Chondrocyte (in vitro differentiated cells): ENCODE results near the gene ETV4. TPM values are rescaled to one million over a fixed set of nuclear protein-coding genes. Genes with fewer than 3 reads are reported as not detected.

ENCODE experiments used
- DNase-seq: peaks from one replicate; pipeline ENCODE4 v3.0.0; 2021; ENCODE audit warnings: mixed read lengths, low spot score
- H3K27ac Mint-ChIP-seq: one replicate; pipeline ENCODE4 v1.8.0; 2021; ENCODE audit warnings: mild to moderate bottlenecking, moderate library complexity, mixed read lengths; ENCODE audit not compliant: unreplicated experiment
- H3K27me3 Mint-ChIP-seq: 2 replicates; pipeline ENCODE4 v1.8.0; 2021; ENCODE audit warnings: low read depth, mixed read lengths
- H3K36me3 Mint-ChIP-seq: 2 replicates; pipeline ENCODE4 v1.8.0; 2021; ENCODE audit warnings: low read depth, mixed read lengths
- H3K4me1 Mint-ChIP-seq: 2 replicates; pipeline ENCODE4 v1.8.0; 2021; ENCODE audit warnings: low read depth, mild to moderate bottlenecking, mixed read lengths
- H3K4me3 Mint-ChIP-seq: one replicate; pipeline ENCODE4 v1.8.0; 2021; ENCODE audit warnings: mild to moderate bottlenecking, moderate library complexity, mixed read lengths; ENCODE audit not compliant: unreplicated experiment
- H3K9me3 Mint-ChIP-seq: 2 replicates; pipeline ENCODE4 v1.8.0; 2021; ENCODE audit warnings: low read depth, mixed read lengths
- total RNA-seq: library from RNA; stranded (reverse); gene quantifications from 3 replicates; pipeline ENCODE4 v1.2.1, GENCODE V29; 2021
- TF ChIP-seq, protein P1 (sequence below): fragments of 200-600 bp; sonication (generic); IDR thresholded peaks from 2 replicates; pipeline ENCODE4 v1.5.0; 2021; ENCODE audit warnings: antibody characterized with exemption, mild to moderate bottlenecking, moderate library complexity

The ETV4 gene
- total RNA-seq, 1 donor from 2014 or later, result 1.1 TPM

DNA sequence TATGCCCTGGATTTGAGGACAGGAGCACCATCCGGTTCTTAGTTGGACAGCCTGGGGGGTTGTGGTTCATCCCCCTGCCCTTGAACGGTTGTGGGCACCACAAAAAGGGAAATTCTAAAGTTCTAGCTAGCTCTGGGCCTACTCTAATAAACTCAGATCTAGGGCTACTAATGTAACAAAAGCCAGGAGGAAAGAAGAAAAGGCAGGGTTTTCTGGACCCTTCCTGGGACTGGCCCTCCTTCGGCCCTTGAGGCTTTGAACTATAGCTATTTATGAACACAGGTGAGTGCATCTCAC lies 15.1 kb downstream of the ETV4 start:
- no peak for DNase-seq
- H3K4me1 Mint-ChIP-seq, result peaks cover 38% of the 10 kb centered on the region
- no peak overlapping the region for H3K4me3 Mint-ChIP-seq
- H3K27ac Mint-ChIP-seq, result peak overlapping the region; percentile 93
- no peaks in the 10 kb centered on the region for H3K27me3 Mint-ChIP-seq
- no peaks in the 10 kb centered on the region for H3K9me3 Mint-ChIP-seq
- peaks cover 4% of the 10 kb centered on the region for H3K36me3 Mint-ChIP-seq
- TF ChIP-seq, protein P1, sequence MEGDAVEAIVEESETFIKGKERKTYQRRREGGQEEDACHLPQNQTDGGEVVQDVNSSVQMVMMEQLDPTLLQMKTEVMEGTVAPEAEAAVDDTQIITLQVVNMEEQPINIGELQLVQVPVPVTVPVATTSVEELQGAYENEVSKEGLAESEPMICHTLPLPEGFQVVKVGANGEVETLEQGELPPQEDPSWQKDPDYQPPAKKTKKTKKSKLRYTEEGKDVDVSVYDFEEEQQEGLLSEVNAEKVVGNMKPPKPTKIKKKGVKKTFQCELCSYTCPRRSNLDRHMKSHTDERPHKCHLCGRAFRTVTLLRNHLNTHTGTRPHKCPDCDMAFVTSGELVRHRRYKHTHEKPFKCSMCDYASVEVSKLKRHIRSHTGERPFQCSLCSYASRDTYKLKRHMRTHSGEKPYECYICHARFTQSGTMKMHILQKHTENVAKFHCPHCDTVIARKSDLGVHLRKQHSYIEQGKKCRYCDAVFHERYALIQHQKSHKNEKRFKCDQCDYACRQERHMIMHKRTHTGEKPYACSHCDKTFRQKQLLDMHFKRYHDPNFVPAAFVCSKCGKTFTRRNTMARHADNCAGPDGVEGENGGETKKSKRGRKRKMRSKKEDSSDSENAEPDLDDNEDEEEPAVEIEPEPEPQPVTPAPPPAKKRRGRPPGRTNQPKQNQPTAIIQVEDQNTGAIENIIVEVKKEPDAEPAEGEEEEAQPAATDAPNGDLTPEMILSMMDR, result no peak

DNA sequence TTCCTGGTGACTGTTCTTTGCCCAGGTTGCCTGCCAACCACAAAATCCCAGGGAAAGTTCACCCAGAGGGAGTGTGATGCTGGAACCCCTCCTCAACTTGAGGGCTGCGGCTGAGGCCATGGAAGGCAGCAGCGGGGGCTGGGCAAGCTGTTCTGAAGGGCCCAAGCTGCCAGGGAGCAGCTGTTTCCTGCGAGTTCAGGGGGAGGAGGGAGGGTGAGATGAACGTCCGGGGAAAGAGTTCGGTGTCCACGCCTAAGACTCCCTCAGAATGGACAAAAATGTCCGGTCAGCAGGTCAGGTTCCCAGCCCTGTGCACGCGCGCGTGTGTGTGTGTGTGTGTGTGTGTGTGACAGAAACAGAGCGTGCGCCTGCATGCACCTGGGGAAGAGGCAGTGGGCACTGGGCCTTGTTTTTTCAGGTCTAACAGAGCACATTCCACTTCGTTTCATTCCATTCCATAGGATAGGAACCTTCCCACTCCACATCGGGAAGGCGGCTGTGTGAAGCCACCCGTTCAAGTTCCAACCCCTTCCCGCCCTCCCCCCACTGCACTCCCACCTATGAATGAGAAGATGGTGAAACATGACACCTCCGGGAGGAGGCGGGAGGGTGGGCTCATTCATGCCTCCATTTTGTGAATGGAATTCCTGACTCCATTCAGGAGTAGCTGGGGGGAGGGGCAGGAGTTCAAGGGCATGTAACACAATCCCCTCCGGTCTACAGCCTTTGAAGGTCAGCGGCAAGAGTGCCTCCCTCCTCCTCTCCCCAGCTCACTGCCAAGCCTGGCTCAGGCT lies 15.7 kb downstream of the ETV4 start:
- DNase-seq, result peak; percentile 75
- Mint-ChIP-seq H3K27me3 (no peaks in the 10 kb centered on the region), H3K9me3 (no peaks in the 10 kb centered on the region), H3K36me3 (peaks cover 4% of the 10 kb centered on the region), H3K27ac (peak overlapping the region; percentile 93), H3K4me1 (peaks cover 39% of the 10 kb centered on the region), H3K4me3 (peak overlapping the region; percentile 58)
- TF ChIP-seq, protein P1, result no peak

DNA sequence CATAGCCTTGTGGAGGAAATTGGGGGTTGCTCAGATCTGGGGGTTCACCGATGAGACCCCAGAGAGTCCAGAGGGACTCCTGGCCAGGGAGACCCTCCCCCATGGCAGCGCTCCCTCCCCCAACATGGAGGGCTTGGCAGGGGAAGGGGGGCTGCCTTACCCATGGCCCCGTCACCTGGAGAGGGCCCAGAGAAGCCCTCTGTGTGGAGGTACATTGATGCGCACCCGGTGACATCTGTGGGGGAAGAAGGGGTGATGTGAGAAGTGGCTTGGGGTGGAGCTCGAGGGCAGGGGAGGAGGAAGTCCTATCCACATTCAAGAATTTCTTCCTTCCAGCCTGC lies 16.2 kb downstream of the ETV4 start:
- peaks cover 4% of the 10 kb centered on the region for H3K36me3 Mint-ChIP-seq
- peak overlapping the region; percentile 93 for H3K27ac Mint-ChIP-seq
- peaks cover 45% of the 10 kb centered on the region for H3K4me1 Mint-ChIP-seq
- H3K27me3 Mint-ChIP-seq, result no peaks in the 10 kb centered on the region
- peak; percentile 48 for DNase-seq
- TF ChIP-seq, protein P1, result no peak
- H3K4me3 Mint-ChIP-seq, result peak overlapping the region; percentile 58
- no peaks in the 10 kb centered on the region for H3K9me3 Mint-ChIP-seq

DNA sequence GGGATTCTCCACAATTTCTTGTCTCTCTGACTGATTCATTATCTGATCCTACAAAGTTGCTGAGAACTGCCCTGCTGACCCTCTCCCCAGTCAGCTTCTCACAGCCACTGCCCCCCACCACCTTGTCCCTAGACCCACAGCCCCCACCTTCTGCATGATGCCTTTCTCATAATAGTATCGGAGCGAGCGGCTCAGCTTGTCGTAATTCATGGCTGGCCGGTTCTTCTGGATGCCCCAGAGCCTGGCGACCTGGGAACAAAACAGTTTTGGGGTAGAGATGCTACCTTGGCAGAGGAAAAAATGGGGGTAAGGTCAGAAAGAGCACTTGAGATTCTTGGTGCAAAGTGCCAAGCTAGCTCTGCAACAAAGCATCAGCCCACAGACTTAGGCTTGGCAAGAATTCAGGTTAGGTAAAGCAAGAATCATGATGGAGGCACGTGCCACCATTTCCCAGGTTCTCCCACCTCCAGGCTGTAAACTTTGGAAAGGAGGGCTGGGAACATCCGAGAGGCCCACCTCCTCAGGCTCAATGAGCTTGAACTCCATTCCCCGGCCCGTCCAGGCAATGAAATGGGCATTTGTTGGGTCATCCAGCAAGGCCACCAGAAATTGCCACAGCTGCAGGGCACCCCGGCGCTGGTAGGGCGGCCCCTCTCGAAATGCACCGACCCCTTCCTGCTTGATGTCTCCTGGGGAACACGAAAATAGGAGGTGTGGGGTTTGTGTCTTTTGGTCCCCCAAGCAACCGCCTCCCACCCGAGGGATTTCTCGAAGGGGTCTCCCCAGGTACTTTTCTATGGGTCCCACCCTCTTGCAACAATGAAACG lies 16.9 kb downstream of the ETV4 start:
- Mint-ChIP-seq H3K36me3 (peaks cover 7% of the 10 kb centered on the region), H3K9me3 (no peaks in the 10 kb centered on the region), H3K27me3 (no peaks in the 10 kb centered on the region), H3K4me3 (no peak overlapping the region), H3K4me1 (peaks cover 52% of the 10 kb centered on the region), H3K27ac (peak overlapping the region; percentile 45)
- peak; percentile 68 for DNase-seq
- TF ChIP-seq, protein P1, result no peak

- Mint-ChIP-seq H3K9me3 (no peaks in the 10 kb centered on the region), H3K36me3 (peaks cover 9% of the 10 kb centered on the region)
Measured at GRCh38 chr17:43528319-43528987, 17.7 kb downstream of the ETV4 start.

More at GRCh38 chr17:43528319-43528987, 17.7 kb downstream of the ETV4 start:
- H3K27ac Mint-ChIP-seq, result peak overlapping the region; percentile 8
- DNase-seq, result peak; percentile 32
- H3K27me3 Mint-ChIP-seq, result no peaks in the 10 kb centered on the region
- no peak overlapping the region for H3K4me3 Mint-ChIP-seq
- peaks cover 57% of the 10 kb centered on the region for H3K4me1 Mint-ChIP-seq
- TF ChIP-seq, protein P1, result no peak
